Left colon (tissue), 2 donors: ENCODE results near the gene GSAP. TPM values are rescaled to one million over a fixed set of nuclear protein-coding genes. Genes with fewer than 3 reads are reported as not detected.

Source experiments
- ATAC-seq: fragments of 200-7000 bp; cut with Tn5 transposase; one replicate; pipeline ENCODE4 v1.9.1; 2020; ENCODE audit warnings: mild to moderate bottlenecking, moderate library complexity
- DNase-seq, 2 donors: peaks; one replicate each; pipeline ENCODE4 v3.0.0-alpha.2; 2020
- intact Hi-C, 2 donors: fragments of 100-400 bp; cut with DNase I in 1 of 2; cut with micrococcal nuclease in 1 of 2; formaldehyde crosslinking; loops; one replicate each; pipeline versions ENCODE4 v1.11.2 to v1.14.0; 2022; cut with DNase I, micrococcal nuclease
- total RNA-seq, 2 donors: library from RNA; stranded (reverse); fragmentation: NEBNext Ultra II Directional; extraction: Animal tissue kit (Norgen Biotek cat#: 25700); gene quantifications; one replicate each; pipeline ENCODE4 v1.2.1, GENCODE V29; 2021
- donor health status: DM: no; HTN: no; CAD: no.
- donor health status: DM: yes; HTN: yes; CAD: no.

GSAP gene
- total RNA-seq, 2 donors from 2014 or later, result 7.9 to 8.0 TPM

DNA sequence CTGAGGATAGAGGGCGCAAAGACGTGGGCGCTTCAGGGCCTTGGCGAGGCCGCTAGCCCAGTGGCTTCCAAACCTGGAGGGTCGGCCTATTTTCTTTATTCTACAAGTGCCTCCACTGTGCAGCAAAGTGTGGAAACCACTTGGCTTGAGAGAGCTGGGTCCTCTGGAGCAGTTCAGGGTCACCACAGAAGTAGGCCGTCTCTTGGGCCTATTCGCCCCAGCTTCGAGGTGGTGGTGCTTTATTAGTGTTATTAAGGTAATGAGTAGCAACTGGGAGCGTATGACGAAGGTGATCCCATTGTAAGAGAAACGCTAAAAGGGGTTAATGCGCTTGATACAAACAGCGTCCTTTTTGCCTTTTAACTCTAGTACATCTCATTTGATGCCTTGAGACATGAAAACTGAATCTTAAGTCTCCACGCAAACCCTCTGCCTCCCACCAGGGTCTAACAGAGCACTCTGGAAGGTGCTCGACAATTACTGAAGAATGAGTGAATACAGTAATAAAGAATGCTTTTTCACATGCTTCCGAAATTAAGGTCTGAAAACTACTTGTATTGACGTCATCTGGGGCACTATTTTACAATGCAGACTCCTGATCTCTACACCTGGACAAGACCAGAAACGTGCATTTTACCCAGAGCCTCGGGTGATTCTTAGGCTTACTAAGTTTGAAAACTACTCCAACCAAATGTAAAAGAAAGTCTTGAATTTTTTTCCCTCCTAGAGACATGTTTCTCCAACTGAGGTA, 647 bp upstream of the GSAP start:
- intact Hi-C loops, result no loop called here
- DNase-seq (peak in 1 of 2 donors; percentile 28), ATAC-seq (no peak)

DNA sequence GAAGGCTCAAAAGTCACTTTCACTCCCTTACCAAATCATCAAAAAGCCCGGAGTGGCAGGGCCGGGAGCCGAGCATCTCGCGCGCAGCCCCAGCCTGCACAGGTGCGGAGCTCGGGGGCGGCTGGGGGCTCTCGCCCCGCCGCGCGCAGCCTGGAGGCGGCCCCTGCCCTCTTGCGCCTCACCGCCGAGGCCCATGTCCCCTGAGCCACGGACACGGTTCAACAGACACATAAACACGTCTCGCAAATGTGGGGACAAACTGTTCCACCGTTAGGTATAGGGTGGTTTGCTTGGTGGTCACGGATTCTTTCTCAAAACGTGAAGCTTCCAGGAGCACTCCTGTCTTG, 700 bp downstream of the GSAP start:
- intact Hi-C loops, result no loop called here
- ATAC-seq (peak; percentile 40), DNase-seq (peak; percentile 27 to 44)

- ATAC-seq (no peak), DNase-seq (no peak)
- intact Hi-C loops, result no loop called here
Measured at GRCh38 chr7:77413861-77414424, 2.2 kb downstream of the GSAP start.

DNA sequence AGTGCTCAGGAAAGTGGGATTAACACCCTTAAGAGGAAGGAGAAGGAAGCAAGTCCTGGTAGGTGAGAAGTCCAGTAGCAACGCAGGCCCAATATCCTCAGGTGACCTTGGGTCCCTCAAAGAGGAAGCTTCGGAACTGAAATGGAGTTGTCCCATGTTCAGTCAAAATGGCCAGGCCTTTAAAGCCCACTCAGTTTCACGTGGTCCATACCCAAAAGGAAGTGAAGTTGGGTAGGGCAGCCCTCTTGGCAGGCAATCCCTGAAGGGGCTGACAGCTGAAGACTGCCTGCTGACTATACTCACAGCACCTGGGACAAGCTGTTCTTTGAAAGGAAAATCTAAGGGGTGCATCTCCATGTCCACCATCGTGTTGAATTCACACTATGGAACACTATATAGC, 3.0 kb downstream of the GSAP start:
- ATAC-seq (no peak), DNase-seq (no peak)
- intact Hi-C loops, result no loop called here

- intact Hi-C loops, result no loop called here
- no peak for DNase-seq
Measured at GRCh38 chr7:77409739-77410547, 6.2 kb downstream of the GSAP start.

GRCh38 chr7:77409005-77409738, 7.0 kb downstream of the GSAP start:
- no peak for DNase-seq
- ATAC-seq, result no peak
- intact Hi-C loops, result no loop called here

More at GRCh38 chr7:77409739-77410547, 6.2 kb downstream of the GSAP start:
- ATAC-seq, result no peak

- DNase-seq (no peak), ATAC-seq (no peak)
Measured at GRCh38 chr7:77407906-77408305, 8.2 kb downstream of the GSAP start.

GRCh38 chr7:77406421-77406820, 9.7 kb downstream of the GSAP start:
- intact Hi-C loops, result no loop called here
- ATAC-seq (no peak), DNase-seq (no peak)

More at GRCh38 chr7:77407906-77408305, 8.2 kb downstream of the GSAP start:
- intact Hi-C loops, result no loop called here

DNA sequence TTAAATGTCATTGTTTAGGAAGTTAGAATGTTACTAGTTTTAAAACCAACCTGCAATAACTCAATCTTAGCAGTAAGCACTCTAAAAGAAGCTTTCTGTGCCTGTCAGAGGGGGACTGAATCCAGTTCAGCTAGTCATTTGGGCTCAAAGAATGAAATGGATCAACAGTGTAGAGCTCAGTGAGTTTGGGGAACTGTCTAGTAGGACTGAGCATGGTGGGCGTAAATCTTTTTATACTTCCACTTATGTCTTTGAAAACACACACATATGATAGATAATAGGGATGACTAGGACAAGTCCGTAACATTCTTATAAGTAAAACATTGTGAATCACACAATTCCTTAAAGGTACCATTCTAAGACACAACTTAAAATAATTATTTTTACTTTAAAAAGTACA, 11.5 kb downstream of the GSAP start:
- DNase-seq (no peak), ATAC-seq (no peak)
- intact Hi-C loops, result no loop called here

DNA sequence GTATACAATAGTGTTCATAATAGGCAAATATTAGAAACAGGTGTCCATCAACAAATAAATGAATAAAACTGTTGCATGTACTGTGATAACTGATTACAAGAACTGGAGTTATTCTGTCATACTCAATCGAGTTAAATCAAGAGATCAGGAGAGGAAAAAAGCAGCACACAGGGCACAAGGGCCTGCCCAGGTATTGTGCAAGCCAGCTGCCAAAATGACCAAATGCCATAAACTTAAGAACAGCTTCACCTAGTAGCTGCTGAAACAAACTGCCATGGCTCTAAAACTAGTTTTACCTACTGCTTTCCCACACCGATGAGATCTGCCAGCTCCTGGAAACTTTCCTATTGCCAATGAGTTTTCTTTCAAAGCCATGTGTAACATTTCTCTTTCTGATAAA, 12.2 kb downstream of the GSAP start:
- no peak for DNase-seq
- intact Hi-C loops, result no loop called here
- ATAC-seq, result no peak

DNA sequence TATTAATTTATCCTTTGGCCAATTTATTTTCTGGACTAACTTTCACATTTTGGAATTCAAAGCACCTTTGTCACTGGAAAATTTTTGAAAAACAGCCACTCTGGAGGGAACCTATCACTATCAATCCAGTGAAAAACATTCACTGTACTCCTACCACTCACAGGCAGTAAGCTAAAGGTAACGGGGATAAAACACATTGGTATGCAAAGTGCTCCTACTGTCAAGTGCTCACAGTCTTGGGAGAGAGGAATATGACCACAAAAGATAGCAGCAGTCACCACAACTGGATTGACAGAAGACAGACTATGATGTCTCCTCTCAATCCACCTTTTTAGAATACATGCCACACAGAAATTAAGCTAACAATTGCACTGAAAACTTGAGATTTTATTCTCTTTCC, 13.3 kb downstream of the GSAP start:
- intact Hi-C loops, result no loop called here
- no peak for ATAC-seq
- DNase-seq, result no peak

DNA sequence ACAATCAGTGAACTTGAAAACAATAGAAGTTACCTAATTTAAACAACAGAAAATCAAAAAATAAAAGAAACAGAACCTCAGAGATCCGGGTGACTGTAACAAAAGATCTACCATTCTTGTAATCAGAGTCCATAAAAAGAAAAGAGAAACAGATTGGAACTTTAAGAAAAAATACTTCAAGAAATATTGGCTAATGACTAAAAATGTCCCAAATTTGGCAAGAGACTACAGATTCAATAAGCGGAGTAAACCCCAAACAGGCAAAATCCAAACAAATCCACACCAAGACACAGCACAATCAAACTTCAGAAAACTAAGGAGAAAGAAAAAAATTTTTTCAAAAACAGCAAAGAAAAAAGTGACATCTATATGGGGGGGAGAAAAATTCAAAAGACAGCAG, 15.1 kb downstream of the GSAP start:
- intact Hi-C loops, result no loop called here
- DNase-seq (no peak), ATAC-seq (no peak)

DNA sequence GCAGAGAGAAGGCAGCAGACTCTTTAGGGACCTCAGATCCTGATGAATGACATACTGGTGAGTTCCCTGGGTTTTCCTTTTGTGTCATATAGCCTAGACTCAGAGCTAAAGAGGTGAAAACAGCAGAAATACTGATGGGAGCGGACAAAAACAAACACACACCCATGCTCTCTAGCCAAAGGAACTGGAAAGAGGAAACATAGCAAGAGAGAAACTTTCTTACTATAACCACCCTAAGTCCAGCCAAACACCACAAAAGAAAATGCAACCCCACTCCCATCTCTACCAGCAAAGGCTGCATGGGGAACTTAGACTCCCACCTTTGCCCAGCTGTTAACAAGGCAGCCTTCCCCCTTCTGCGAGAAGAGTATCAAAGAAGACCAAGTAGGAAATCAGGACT, 16.3 kb downstream of the GSAP start:
- DNase-seq, result no peak
- peak; percentile 9 for ATAC-seq
- intact Hi-C loops, result no loop called here

- intact Hi-C loops, result no loop called here
- ATAC-seq (no peak), DNase-seq (no peak)
Measured at GRCh38 chr7:77396894-77397547, 19.1 kb downstream of the GSAP start.

DNA sequence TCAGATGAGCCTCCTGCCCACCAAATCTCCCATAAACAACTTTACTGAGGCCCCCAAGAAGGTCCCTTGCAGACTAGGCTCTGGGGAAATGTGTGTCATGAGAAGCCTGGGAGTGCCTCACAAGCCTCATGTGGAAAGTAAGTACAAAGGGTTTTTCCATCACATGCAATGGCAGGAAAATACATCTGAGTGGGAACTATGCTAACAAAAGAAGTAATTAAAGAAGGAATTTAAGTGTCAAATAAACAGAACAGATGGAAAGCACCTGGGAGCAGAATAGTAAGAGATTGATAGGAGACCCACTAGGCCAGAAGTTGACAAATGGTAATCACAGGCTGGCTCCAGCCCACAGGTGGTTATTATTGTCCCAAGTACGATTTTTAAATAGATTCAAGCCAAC, 20.5 kb downstream of the GSAP start:
- intact Hi-C loops, result no loop called here
- ATAC-seq, result no peak
- no peak for DNase-seq

GRCh38 chr7:77393954-77394353, 22.2 kb downstream of the GSAP start:
- DNase-seq (no peak), ATAC-seq (no peak)
- intact Hi-C loops, result no loop called here

- DNase-seq (no peak), ATAC-seq (no peak)
- intact Hi-C loops, result no loop called here
Measured at GRCh38 chr7:77393261-77393660, 22.9 kb downstream of the GSAP start.

- intact Hi-C loops, result no loop called here
- DNase-seq (no peak), ATAC-seq (no peak)
Measured at GRCh38 chr7:77391230-77391629, 24.9 kb downstream of the GSAP start.

- no peak for DNase-seq
- intact Hi-C loops, result no loop called here
- ATAC-seq, result no peak
Measured at GRCh38 chr7:77388055-77388641, 28.0 kb downstream of the GSAP start.
